Measurements from ENCODE around the gene PRRC2B. TPM values are rescaled to one million over a fixed set of nuclear protein-coding genes. Genes with fewer than 3 reads are reported as not detected.

PRRC2B gene
- total and polyA plus RNA-seq, 10 donors = 23.3 to 235 (median 180) TPM

DNA sequence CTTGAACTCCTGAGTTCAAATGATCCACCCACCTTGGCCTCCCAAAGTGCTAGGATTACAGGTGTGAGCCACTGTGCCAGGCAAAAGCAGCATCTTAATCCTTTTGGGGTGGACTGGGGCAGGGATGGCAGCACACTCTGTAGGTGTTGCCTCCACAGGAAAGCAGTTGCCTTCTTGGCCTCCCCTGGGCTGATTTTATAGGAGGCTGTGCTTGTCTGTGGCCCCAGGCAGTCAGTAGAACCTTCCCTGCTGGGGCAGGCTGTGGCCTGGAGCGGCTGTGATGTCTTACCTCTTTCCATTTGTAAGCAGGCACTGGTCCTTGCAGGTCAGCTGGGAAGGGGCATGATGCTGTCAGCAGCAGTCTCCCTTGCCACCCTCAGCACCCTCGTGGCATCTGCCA is 49.8 kb downstream of the PRRC2B start:
- no peaks in the 10 kb centered on the region for H3K27me3 ChIP-seq (replicated peaks in 1 of 7)
- no peaks in the 10 kb centered on the region for H3K9me3 ChIP-seq
- peak; percentile 44 for DNase-seq
- H3K4me3 ChIP-seq = no peak overlapping the region
- peaks cover 3 to 100% (median 79%) of the 10 kb centered on the region in 6 donors for H3K36me3 ChIP-seq
- H3K4me1 ChIP-seq = peaks cover 0 to 26% (median 13%) of the 10 kb centered on the region in 6 donors
- intact Hi-C loops (cut with DNase I; ENCODE audit: low total_unique reads) = no loop called here
- peak overlapping the region in 1 of 8 donors; percentile 13 for H3K27ac ChIP-seq
- 83 to 94% (median 91%) methylated on average over 1 to 2 of the region's 2 CpGs for WGBS, 5 donors
- TF ChIP-seq, protein P1, sequence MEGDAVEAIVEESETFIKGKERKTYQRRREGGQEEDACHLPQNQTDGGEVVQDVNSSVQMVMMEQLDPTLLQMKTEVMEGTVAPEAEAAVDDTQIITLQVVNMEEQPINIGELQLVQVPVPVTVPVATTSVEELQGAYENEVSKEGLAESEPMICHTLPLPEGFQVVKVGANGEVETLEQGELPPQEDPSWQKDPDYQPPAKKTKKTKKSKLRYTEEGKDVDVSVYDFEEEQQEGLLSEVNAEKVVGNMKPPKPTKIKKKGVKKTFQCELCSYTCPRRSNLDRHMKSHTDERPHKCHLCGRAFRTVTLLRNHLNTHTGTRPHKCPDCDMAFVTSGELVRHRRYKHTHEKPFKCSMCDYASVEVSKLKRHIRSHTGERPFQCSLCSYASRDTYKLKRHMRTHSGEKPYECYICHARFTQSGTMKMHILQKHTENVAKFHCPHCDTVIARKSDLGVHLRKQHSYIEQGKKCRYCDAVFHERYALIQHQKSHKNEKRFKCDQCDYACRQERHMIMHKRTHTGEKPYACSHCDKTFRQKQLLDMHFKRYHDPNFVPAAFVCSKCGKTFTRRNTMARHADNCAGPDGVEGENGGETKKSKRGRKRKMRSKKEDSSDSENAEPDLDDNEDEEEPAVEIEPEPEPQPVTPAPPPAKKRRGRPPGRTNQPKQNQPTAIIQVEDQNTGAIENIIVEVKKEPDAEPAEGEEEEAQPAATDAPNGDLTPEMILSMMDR (IDR thresholded peaks at IDR 0.05 in 8 of 11, conservative IDR thresholded peaks at IDR 0.05 in 3 of 11) = no peak
- TF ChIP-seq POLR2AphosphoS5 (IDR thresholded peaks at IDR 0.05) = no peak
- TF ChIP-seq POLR2A (IDR thresholded peaks at IDR 0.05) = no peak

DNA sequence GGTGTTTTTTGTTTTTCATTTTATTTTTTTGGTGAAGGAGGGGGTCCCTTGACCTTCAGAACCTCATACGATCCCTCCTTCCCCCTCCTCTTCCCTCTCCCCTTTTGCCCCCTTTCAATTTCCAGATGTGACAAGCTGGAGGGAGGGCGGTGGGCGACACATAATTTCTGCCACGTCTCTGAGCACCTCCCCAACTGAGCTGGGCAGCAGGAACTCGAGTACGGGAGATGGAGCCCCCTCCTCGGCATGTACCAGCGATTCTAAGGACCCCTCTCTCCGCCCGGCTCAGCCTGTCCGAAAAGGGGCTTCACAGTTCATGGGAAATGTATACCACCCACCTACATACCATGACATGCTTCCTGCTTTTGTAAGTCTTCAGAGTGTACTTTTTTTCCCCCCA is 52.4 kb downstream of the PRRC2B start:
- WGBS, 5 donors = 85 to 95% (median 94%) methylated on average over 11 of the region's 11 CpGs

GRCh38 chr9:131447148-131447547 is 53.3 kb downstream of the PRRC2B start:
- DNase-seq = peak; percentile 11
- peaks cover 3 to 100% (median 83%) of the 10 kb centered on the region in 6 donors for H3K36me3 ChIP-seq
- WGBS, 5 donors = 67 to 86% (median 75%) methylated on average over 8 of the region's 8 CpGs

More for the DNA sequence above, 52.4 kb downstream of the PRRC2B start:
- H3K36me3 ChIP-seq = peaks cover 3 to 100% (median 82%) of the 10 kb centered on the region in 6 donors
- DNase-seq = peak; percentile 16
- H3K4me3 ChIP-seq = no peak overlapping the region
- intact Hi-C loops (cut with DNase I; ENCODE audit: low total_unique reads) = no loop called here
- H3K27me3 ChIP-seq (replicated peaks in 1 of 7) = no peaks in the 10 kb centered on the region
- TF ChIP-seq POLR2A (IDR thresholded peaks at IDR 0.05) (no peak), POLR2AphosphoS5 (IDR thresholded peaks at IDR 0.05) (no peak)
- TF ChIP-seq, protein P1 (IDR thresholded peaks at IDR 0.05 in 8 of 11, conservative IDR thresholded peaks at IDR 0.05 in 3 of 11) = no peak
- H3K9me3 ChIP-seq = no peaks in the 10 kb centered on the region
- H3K27ac ChIP-seq = peak overlapping the region in 1 of 8 donors; percentile 17
- peaks cover 0 to 17% (median 6%) of the 10 kb centered on the region in 6 donors for H3K4me1 ChIP-seq

DNA sequence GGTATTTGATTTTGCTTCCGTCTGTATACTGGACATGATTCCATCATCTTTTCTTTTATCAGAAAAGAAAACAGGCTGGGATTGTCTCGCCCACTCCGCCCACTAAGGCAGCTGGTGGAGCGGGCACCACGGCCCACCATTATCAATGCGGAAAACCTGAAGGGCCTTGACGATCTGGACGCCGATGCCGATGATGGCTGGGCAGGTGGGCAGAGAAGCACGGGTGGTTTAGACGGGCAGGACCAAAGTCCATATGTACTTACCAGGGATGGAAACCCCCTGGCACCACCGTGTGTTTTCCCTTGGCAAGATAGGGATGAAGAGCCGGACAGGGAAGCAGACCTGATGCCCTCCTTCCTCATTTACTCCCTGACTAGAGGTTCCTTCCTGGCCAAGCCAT is 53.7 kb downstream of the PRRC2B start:
- H3K4me3 ChIP-seq = no peak overlapping the region
- WGBS, 5 donors = 88 to 94% (median 90%) methylated on average over 14 of the region's 14 CpGs
- DNase-seq = peak; percentile 41
- TF ChIP-seq, protein P1 (IDR thresholded peaks at IDR 0.05 in 8 of 11, conservative IDR thresholded peaks at IDR 0.05 in 3 of 11) = no peak
- TF ChIP-seq POLR2AphosphoS5 (IDR thresholded peaks at IDR 0.05) = peak in 2 of 3 donors; percentile 8 to 37
- peaks cover 0 to 5% (median 0%) of the 10 kb centered on the region in 6 donors for H3K4me1 ChIP-seq
- intact Hi-C loops (cut with DNase I; ENCODE audit: low total_unique reads) = no loop called here
- no peak overlapping the region for H3K27ac ChIP-seq
- no peaks in the 10 kb centered on the region for H3K27me3 ChIP-seq (replicated peaks in 1 of 7)
- H3K9me3 ChIP-seq = no peaks in the 10 kb centered on the region
- H3K36me3 ChIP-seq = peaks cover 3 to 100% (median 87%) of the 10 kb centered on the region in 6 donors

More at GRCh38 chr9:131447148-131447547, 53.3 kb downstream of the PRRC2B start:
- H3K27ac ChIP-seq = peak overlapping the region in 1 of 8 donors; percentile 17
- no peaks in the 10 kb centered on the region for H3K27me3 ChIP-seq (replicated peaks in 1 of 7)
- no peak overlapping the region for H3K4me3 ChIP-seq
- peaks cover 0 to 8% (median 0%) of the 10 kb centered on the region in 6 donors for H3K4me1 ChIP-seq
- H3K9me3 ChIP-seq = no peaks in the 10 kb centered on the region
- intact Hi-C loops (cut with DNase I; ENCODE audit: low total_unique reads) = no loop called here
- TF ChIP-seq POLR2A (IDR thresholded peaks at IDR 0.05) (no peak), POLR2AphosphoS5 (IDR thresholded peaks at IDR 0.05) (no peak)
- TF ChIP-seq, protein P1 (IDR thresholded peaks at IDR 0.05 in 8 of 11, conservative IDR thresholded peaks at IDR 0.05 in 3 of 11) = no peak

Data from spleen (tissue), 11 donors.